HG03571 (cell line): Measurements from ENCODE around the gene RCBTB1.
"Not testable (repeated sequence)": the region's sequence is repeated elsewhere in the genome, so short reads cannot be mapped to it uniquely, and the experiment has no call there.

Experiments
- ATAC-seq: cut with Tn5 transposase; IDR thresholded peaks from one replicate; pipeline ENCODE4 v1.9.1; 2021; ENCODE audit not compliant: unreplicated experiment

RCBTB1 gene

GRCh38 chr13:49524740-49525501 lies 60.4 kb downstream of the RCBTB1 start:
- ATAC-seq = no peak

DNA sequence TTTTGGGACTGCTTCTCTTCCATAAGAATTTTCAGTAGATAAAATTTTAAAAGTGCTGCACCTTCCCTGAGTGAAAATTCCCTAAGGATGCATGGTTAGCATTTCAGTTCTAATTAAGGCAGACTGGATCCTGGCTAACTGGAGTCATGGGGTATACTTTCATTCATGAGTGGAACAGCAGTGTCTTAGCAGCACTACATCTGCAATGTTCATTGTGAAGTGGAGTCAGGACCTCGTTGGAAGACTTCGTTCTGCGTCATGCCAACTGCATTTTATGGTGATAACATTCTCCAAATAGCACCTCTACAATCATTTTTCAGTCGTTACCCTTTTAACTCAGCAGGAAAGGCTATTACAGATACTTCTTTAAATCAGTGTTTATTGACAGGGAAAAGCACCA lies 64.1 kb downstream of the RCBTB1 start:
- ATAC-seq = no peak

- ATAC-seq = no peak
These were observed 67.9 kb downstream of the RCBTB1 start for GRCh38 chr13:49517461-49517860.

DNA sequence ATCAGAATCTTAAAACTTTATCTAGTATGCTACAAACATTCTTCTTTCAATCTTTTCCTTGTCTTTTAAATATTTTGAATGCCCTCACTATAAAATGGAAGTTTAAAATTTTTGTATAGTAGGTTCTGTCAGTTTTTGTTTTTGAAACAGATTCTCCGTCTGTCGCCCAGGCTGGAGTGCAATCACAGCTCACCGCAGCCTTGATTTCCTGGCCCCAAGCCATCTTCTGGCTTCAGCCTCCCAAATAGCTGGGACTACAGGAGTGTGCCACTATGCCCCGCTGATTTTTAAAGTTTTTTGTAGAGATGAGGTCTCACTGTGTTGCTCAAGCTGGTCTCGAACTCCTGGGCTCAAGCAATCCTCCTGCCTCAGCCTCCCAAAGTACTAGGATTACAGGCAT lies 68.9 kb downstream of the RCBTB1 start:
- ATAC-seq = no peak

DNA sequence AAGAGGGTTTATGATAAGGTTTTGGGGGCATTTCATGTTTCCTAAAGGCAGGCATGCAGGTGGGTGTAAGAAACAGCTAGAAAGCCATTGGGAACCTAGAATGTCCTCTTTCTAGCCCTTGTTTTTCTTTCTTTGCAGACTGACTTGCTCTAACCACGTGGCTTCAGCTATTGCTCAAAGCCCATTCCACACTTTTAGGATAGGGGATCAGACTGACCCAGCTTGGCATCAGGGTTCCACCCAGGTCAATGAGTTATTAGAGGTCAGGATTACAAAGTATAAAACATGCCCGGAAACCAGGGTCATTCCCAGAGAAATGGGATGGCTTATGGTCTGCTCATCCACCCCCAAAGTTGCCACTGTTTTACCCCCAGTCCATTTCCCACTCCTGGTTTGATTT lies 72.8 kb downstream of the RCBTB1 start:
- ATAC-seq = no peak

DNA sequence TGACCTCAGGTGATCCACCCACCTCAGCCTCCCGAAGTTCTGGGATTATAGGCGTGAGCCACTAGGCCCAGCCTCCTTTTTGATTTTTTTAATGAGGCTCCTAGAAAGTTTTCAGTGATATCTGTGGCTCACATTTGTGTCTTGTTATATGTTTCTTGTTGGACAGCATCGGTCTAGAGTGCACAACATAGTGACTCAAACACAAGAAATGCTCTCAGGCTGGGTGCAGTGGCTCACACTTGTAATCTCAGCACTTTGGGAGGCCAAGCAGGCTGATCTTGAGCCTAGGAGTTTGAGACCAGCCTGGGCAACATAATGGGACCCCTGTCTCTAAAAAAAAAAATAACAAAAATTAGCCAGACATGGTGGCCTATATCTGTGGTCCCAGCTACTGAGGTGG lies 81.4 kb downstream of the RCBTB1 start:
- no peak for ATAC-seq

DNA sequence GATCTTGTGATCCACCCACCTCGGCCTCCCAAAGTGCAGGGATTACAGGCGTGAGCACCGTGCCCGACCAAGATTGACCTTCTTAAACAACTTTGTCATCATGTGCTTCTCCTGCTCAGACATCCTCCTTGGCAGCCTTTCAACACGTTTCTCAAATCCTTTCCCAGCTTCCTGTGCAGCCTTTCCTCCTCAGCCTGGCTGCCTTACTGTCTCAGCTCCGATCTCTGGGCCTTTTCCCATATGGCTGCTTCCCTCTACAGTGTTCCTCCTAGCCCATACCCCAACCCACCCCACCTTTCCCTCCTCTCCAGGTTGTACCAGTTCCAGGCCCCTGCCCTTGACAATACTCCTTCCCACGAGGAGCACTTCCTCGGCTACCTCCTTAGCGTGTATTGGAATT lies 82.4 kb downstream of the RCBTB1 start:
- ATAC-seq = no peak

GRCh38 chr13:49499889-49500660 lies 85.3 kb downstream of the RCBTB1 start:
- ATAC-seq = no peak

DNA sequence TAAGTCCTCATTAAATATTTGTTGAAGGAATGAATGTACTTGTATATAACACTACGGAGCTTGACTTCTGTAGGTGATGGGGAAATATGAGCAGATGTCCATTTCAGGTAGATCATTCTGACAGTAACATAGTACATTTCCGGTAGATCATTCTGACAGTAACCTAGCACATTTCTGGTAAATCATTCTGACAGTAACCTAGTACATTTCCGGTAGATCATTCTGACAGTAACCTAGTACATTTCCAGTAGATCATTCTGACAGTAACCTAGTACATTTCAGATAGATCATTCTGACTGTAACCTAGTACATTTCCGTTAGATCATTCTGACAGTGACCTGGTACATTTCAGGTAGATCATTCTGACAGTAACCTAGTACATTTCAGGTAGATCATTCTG lies 87.2 kb downstream of the RCBTB1 start:
- ATAC-seq = no peak

- no peak for ATAC-seq
These were observed 88.1 kb downstream of the RCBTB1 start for GRCh38 chr13:49497272-49497671.

DNA sequence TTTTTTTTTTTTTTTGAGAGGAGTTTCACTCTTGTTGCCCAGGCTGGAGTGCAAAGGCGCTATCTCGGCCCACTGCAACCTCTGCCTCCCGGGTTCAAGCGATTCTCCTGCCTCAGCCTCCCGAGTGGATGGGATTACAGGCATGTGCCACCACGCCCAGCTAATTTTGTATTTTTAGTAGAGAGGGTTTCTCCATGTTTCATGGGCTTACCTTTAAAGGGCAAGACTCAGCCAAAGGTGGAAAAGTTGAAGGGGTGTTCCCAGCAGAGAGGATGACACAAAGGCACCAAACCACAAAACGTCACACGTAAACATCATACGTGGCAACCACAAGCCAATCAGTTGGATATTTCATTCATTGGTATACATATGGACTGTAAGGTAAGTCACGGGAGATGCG lies 88.5 kb downstream of the RCBTB1 start:
- ATAC-seq = not testable (repeated sequence)

DNA sequence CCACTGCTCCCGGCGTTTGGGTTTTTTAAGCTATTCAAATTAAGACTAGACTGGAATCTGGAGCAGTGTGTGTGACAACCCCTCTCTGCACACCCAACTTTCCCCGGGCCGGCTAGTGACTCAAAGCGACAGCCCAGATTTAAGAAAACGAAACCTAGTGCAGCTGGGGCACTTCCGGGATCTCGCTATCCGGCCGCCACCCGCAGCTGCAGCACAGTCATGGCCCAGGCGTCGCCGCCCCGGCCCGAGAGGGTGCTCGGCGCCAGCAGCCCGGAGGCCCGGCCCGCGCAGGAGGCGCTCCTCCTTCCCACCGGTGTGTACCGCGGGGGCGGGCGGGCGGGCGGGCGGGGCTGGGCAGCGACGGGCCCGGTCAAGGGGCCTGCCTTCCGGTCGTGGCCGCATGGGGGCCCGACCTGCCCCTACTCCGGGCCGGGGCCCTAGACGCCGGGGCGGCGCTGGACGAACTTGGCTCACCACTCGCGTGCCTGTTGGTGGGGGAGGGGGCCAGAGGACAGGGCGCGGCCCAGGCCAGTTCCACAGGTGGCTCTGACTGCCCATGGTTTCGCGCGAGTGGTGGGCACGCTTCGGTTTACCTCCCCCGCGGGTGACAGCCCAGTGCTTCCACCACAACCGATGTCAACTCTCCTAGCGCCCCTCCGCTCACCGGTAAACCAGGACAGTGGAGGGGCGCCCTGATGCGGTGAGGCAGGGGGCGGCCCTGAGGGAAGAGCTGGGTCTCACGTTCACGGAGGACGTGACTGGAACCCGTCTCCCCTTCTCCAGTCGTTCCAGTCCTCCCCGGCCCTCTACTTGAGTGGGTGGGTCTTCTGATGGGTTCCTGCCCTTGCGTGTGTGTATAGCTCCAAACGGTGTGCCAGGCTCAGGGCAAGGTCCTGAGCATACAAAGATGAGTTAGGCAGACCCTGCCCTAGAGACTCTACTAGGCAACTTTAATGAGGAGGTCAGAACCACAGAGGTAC lies 89.3 kb downstream of the RCBTB1 start, which contains the start of gene PHF11:
TSS of gene PHF11 (plus strand) at position 171 of the 980 bp plus-strand sequence. CDS start at position 220, 49 bp downstream.
- peak; percentile 82 for ATAC-seq

DNA sequence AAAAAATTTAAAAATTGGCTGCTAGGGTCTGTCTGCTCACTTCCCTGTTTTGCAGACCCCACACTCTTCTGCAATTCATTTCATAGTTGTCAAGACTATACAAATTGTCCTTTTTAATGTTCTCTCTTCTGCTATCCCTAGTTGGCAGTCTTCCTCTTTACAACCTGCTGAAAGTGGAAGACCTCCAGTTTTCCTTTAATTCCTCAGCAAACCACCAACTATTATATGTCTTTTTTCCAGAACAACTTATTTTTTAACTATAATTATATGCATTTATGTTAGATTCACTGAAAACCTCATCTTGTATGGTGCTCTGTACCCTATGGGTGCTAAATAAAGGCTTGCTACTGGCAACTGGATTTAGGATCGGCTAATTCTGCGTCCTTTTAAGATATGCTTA lies 90.7 kb downstream of the RCBTB1 start:
- ATAC-seq = no peak

DNA sequence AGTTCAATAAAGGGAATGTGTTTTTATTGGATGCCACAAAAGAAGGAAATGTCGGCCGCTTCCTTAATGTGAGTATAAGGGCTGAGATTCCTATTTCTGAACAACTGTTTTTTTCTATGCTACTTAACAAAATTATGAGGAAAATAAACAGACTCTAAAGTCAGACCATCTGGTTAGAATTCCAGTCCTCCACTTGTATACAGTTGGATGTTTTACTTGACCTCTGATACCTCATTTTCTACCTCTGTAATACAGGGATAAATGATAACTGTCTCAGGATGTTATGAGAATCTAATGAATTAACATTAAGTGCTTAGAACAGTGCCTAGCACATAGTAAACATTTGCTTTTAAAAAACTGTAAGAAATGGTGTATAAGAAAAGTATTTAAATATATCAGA lies 96.8 kb downstream of the RCBTB1 start:
- no peak for ATAC-seq
